Large intestine (tissue), 3 donors: ENCODE measurements around the gene YPEL2. TPM values are rescaled to one million over a fixed set of nuclear protein-coding genes. Genes with fewer than 3 reads are reported as not detected.
A peak's percentile ranks its signal among the peaks of the same experiment; 100 is the strongest.

Source experiments
- DNase-seq, 2 donors: peaks; one replicate each; pipeline versions ENCODE4 v3.0.0 to v3.0.0-alpha.2; 2013
- H3K27ac ChIP-seq: one replicate; pipeline ENCODE4 v1.5.1; 2013; ENCODE audit warnings: low read length
- H3K27me3 ChIP-seq: 2 replicates; pipeline ENCODE4 v1.6.1; 2013; ENCODE audit warnings: low read length; ENCODE audit not compliant: control insufficient read depth, insufficient read depth
- H3K36me3 ChIP-seq: 2 replicates; pipeline ENCODE4 v1.6.1; 2013; ENCODE audit warnings: low read length; ENCODE audit not compliant: control insufficient read depth, insufficient read depth
- H3K4me1 ChIP-seq: one replicate; pipeline ENCODE4 v1.6.1; 2013; ENCODE audit warnings: low read length; ENCODE audit not compliant: control insufficient read depth, insufficient read depth
- H3K4me3 ChIP-seq: one replicate; pipeline ENCODE4 v1.5.1; 2013; ENCODE audit warnings: low read length
- H3K9me3 ChIP-seq: one replicate; pipeline ENCODE4 v1.6.1; 2013; ENCODE audit warnings: mild to moderate bottlenecking, low read depth, low read length, moderate library complexity; ENCODE audit not compliant: control insufficient read depth
- WGBS: methylation state at CpG from one replicate; pipeline ENCODE4 v1.1.5; 2013; ENCODE audit warnings: low lambda C conversion rate; ENCODE audit not compliant: insufficient coverage; 5-methylcytosine and 5-hydroxymethylcytosine counted together
- polyA plus RNA-seq: library from polyadenylated mRNA; unstranded; fragments of 120-200 nt; gene quantifications from one replicate; pipeline ENCODE4 v1.2.1, GENCODE V29; 2013

YPEL2 gene
- polyA plus RNA-seq, 1 donor, result 15.3 TPM

- no peak overlapping the region for H3K27ac ChIP-seq
- peaks cover 10% of the 10 kb centered on the region for H3K4me1 ChIP-seq
- H3K27me3 ChIP-seq, result no peaks in the 10 kb centered on the region
- no peak overlapping the region for H3K4me3 ChIP-seq
- H3K9me3 ChIP-seq, result no peaks in the 10 kb centered on the region
- H3K36me3 ChIP-seq, result no peaks in the 10 kb centered on the region
- no peak for DNase-seq
Measured at GRCh38 chr17:59431601-59432000, 100.1 kb downstream of the YPEL2 start.

GRCh38 chr17:59432657-59433056, 101.2 kb downstream of the YPEL2 start:
- no peaks in the 10 kb centered on the region for H3K27me3 ChIP-seq
- H3K4me3 ChIP-seq, result no peak overlapping the region
- DNase-seq, result no peak
- no peak overlapping the region for H3K27ac ChIP-seq
- 80% methylated on average over 1 of the region's 1 CpG for WGBS
- H3K4me1 ChIP-seq, result peaks cover 10% of the 10 kb centered on the region
- no peaks in the 10 kb centered on the region for H3K36me3 ChIP-seq
- H3K9me3 ChIP-seq, result no peaks in the 10 kb centered on the region

GRCh38 chr17:59433586-59433985, 102.1 kb downstream of the YPEL2 start:
- Histone ChIP-seq H3K9me3 (no peaks in the 10 kb centered on the region), H3K27ac (no peak overlapping the region), H3K4me1 (peaks cover 10% of the 10 kb centered on the region), H3K27me3 (no peaks in the 10 kb centered on the region), H3K36me3 (no peaks in the 10 kb centered on the region), H3K4me3 (no peak overlapping the region)
- DNase-seq, result no peak
- 83% methylated on average over 1 of the region's 2 CpGs for WGBS

GRCh38 chr17:59434429-59434828, 103.0 kb downstream of the YPEL2 start:
- 90% methylated on average over 2 of the region's 3 CpGs for WGBS
- Histone ChIP-seq H3K27me3 (no peaks in the 10 kb centered on the region), H3K36me3 (no peaks in the 10 kb centered on the region), H3K9me3 (no peaks in the 10 kb centered on the region), H3K4me1 (peaks cover 7% of the 10 kb centered on the region), H3K4me3 (no peak overlapping the region), H3K27ac (no peak overlapping the region)
- DNase-seq, result no peak

GRCh38 chr17:59435238-59435637, 103.8 kb downstream of the YPEL2 start:
- Histone ChIP-seq H3K27me3 (no peaks in the 10 kb centered on the region), H3K27ac (no peak overlapping the region), H3K36me3 (no peaks in the 10 kb centered on the region), H3K9me3 (no peaks in the 10 kb centered on the region), H3K4me3 (no peak overlapping the region), H3K4me1 (peaks cover 2% of the 10 kb centered on the region)
- no peak for DNase-seq
- 20% methylated on average over 1 of the region's 2 CpGs for WGBS

- H3K36me3 ChIP-seq, result no peaks in the 10 kb centered on the region
- WGBS, result no CpG with 5 or more reads among the region's 4 CpGs
- no peak for DNase-seq
- peaks cover 3% of the 10 kb centered on the region for H3K4me1 ChIP-seq
- no peaks in the 10 kb centered on the region for H3K27me3 ChIP-seq
- no peak overlapping the region for H3K4me3 ChIP-seq
- H3K27ac ChIP-seq, result no peak overlapping the region
- no peaks in the 10 kb centered on the region for H3K9me3 ChIP-seq
Measured at GRCh38 chr17:59436900-59437299, 105.4 kb downstream of the YPEL2 start.

- Histone ChIP-seq H3K9me3 (no peaks in the 10 kb centered on the region), H3K27me3 (no peaks in the 10 kb centered on the region), H3K4me1 (peaks cover 3% of the 10 kb centered on the region), H3K4me3 (no peak overlapping the region), H3K27ac (no peak overlapping the region), H3K36me3 (no peaks in the 10 kb centered on the region)
- no peak for DNase-seq
- WGBS, result 83% methylated on average over 8 of the region's 12 CpGs
Measured at GRCh38 chr17:59437791-59438281, 106.4 kb downstream of the YPEL2 start.

GRCh38 chr17:59439262-59439661, 107.8 kb downstream of the YPEL2 start:
- H3K4me3 ChIP-seq, result no peak overlapping the region
- 100% methylated on average over 1 of the region's 4 CpGs for WGBS
- no peaks in the 10 kb centered on the region for H3K36me3 ChIP-seq
- H3K9me3 ChIP-seq, result no peaks in the 10 kb centered on the region
- no peaks in the 10 kb centered on the region for H3K27me3 ChIP-seq
- DNase-seq, result no peak
- no peak overlapping the region for H3K27ac ChIP-seq
- H3K4me1 ChIP-seq, result peaks cover 3% of the 10 kb centered on the region

- no peak overlapping the region for H3K4me3 ChIP-seq
- no peak overlapping the region for H3K27ac ChIP-seq
- peaks cover 3% of the 10 kb centered on the region for H3K4me1 ChIP-seq
- H3K27me3 ChIP-seq, result no peaks in the 10 kb centered on the region
- no peak for DNase-seq
- no peaks in the 10 kb centered on the region for H3K36me3 ChIP-seq
- 70% methylated on average over 2 of the region's 6 CpGs for WGBS
- no peaks in the 10 kb centered on the region for H3K9me3 ChIP-seq
Measured at GRCh38 chr17:59439741-59440211, 108.3 kb downstream of the YPEL2 start.

GRCh38 chr17:59440757-59441463, 109.5 kb downstream of the YPEL2 start:
- Histone ChIP-seq H3K9me3 (no peaks in the 10 kb centered on the region), H3K4me3 (no peak overlapping the region), H3K27me3 (no peaks in the 10 kb centered on the region), H3K4me1 (peaks cover 3% of the 10 kb centered on the region), H3K27ac (no peak overlapping the region), H3K36me3 (no peaks in the 10 kb centered on the region)
- peak; percentile 76 to 80 for DNase-seq
- 9% methylated on average over 6 of the region's 10 CpGs for WGBS
